Germinal center (tissue), 1 donor: ENCODE results near the gene TXNDC17.
"Not testable (repeated sequence)": the region's sequence is repeated elsewhere in the genome, so short reads cannot be mapped to it uniquely, and the experiment has no call there.

ENCODE experiments used
- DNase-seq: peaks from one replicate; pipeline ENCODE4 v3.0.0; 2012; ENCODE audit warnings: mixed read lengths, low spot score

The TXNDC17 gene

DNA sequence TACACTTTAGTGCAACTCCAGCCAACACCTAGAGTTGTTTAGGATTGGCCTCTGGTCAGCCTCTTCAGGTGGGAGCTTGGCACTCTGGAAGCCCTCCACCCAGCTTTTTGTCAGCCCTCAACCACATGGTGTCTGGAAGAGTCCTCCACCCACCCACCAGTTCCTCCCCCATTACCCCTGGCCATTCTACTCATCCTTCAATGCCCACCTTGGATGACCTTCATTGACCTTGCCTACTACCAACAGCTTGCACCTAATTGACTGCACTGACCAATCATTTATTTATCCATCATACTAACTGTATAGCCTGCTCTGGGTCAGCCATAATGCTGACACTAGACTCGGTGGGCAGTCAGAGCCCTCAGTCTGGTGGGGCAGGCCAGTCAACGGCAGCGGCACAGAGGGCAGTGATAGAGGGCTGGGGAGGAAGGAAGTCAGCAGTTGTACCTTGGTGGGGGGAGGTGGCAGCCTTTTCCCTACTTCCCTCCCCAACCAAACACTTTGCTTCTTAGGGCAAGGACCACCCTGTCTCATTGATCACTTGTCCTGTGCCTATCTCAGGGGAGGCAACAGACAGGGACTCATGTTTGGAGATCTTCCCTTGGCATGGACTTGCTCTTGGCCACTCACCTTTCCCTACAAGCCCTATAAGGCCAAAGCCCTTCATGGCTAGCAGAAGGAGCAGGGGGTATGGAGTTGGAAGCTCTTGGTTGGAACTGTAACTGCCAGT lies 43.0 kb downstream of the TXNDC17 start:
- no peak for DNase-seq

DNA sequence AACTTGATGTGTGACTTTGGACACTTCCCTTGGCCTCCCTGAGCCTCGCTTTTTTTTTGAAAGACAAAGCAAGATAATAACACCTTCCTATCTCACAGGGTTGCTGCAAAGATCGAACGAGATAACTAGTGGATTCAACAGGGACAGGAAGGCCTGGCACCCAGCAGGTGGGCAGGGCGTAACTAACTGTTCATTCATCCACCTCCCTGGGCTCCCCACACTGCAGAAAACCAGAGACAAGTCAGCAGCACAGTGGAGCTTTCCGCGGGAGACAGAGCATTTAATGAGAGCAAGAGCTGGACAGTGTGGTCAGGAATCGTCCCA lies 43.6 kb downstream of the TXNDC17 start:
- no peak for DNase-seq

DNA sequence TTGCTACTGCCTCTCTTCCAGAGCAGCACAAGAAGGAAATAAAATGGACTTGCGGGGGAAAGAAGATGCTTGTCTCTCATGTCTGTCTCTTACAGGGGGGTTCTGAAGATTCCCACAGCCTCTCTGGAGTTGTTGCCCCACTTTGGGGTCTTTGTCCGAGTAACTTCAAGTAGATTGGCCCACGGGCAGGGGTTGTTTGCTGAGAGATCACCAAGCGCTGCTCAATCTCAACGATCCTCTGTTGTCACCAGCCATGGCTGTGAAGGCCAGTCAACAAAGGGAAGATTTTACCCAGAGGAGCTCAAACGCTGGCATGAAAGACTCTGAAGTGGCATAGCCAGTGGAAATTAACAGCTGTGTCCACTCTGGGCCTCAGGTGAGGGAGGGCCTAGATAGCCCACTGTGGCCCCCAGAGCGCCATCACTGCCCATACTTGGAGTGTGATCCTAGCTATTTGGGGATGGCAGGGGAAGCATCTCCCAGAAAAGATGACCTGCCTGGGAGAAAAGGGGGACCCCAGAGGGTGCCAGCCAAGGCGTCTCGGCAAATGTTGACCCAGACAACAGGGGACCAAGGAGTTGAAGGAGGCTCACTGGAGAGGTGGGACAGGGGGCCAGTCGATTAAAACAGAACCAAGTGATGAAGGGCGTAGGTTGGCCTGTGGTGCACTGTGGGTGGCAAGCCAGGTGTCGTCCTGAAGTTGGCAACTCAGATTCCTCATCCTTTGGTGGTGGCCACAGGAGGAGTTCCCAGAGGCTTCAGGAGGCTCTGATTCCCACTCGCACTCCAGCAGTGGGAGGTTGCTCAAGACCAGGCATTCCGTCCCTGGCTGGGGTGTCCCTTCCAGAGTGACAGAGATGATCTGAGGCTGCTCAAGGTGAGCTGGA lies 44.3 kb downstream of the TXNDC17 start:
- DNase-seq = no peak

DNA sequence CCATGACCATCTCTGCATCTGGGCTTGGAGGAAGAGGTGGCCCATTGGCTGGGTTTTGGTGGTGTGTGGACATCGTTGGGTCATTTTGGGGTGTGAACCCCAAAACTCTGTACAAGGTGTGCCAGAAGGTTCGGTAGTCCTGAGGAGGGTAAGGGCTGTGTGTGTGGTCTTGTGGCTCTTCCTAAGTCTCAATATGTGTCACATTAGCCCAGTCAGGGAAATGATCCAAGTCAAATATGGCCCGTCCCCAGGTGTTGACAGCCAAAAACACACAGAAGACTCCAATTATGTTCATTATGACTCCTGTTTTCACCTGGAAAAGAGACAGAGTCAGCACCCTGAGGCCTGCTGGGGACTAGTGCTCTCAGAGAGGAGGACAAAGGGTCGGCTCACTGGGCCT lies 45.2 kb downstream of the TXNDC17 start:
- no peak for DNase-seq

DNA sequence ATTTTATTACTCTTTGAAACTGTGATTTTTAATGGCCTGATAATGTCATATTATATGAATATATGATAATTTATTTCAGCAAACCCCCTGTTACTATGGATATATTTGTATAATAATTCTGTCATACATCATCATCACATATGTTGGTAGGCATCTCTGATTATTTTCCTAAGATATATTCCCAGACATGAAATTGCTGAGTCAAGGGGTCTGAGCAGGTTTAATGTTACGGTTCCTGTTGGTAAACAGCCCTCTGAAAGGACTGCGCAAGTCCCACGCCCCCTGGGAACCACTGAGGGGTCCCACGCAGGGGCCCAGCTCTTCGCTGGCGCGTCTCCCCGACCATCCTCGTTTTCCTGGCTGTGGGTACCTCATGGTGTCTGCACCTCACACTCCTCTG lies 48.1 kb downstream of the TXNDC17 start:
- DNase-seq = no peak

DNA sequence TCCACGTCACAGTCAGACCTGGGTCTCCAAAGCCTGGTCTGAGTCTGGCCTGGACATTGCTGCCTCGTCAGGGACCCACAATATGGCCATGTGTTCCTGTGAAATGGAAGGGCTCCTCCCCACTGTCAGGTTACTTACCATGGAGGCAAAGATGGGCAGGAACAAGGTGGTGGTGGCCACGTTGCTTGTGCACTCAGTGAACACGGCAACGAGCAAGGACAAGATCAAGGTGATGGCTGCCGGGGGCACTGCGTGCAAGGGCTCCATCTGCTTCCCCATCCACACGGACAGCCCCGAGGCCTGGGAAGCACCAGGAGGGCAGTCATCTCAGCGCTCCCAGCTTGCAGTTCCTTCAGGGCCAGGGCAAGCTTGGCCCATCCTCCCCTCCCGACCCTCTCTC lies 49.8 kb downstream of the TXNDC17 start:
- DNase-seq = no peak

DNA sequence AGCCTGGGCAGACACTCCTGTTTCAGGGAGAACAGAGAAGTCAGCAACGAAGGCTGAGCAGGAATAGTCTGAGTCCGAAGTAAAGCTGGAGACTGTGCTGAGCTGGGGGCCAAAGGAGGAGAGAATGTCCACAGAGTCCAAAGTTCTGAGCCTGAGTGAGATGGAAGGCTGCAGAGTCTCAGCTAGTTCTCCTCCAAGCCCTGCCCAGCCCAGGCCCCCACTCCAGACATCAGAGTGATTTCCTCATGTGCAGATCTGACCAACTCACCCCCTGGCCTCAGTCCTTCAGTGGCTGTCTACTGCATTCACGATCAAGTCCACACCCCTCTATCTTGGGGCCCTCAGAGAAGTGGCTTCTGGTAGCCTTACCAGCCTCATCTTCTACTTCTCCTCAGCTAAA lies 50.7 kb downstream of the TXNDC17 start:
- no peak for DNase-seq

DNA sequence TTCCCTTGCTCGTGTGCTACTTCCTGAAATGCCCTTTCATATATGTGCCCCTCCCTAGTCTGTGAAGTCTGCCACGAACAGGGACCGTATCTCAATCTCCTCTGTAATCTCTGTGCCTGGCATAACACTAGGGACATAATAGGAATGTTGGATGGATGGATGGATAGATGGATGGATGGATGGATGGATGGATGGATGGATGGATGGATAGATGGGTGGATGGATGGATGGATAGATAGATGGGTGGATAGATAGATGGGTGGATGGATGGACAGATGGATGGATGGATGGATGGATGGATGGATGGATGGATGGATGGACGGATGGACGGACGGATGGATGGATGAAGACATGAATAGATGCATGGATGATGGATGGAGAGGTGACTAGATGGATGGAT lies 51.1 kb downstream of the TXNDC17 start:
- not testable (repeated sequence) for DNase-seq
